ENCODE results near the gene RCL1. TPM values are rescaled to one million over a fixed set of nuclear protein-coding genes. Genes with fewer than 3 reads are reported as not detected.
"Not testable (repeated sequence)": the region's sequence is repeated elsewhere in the genome, so short reads cannot be mapped to it uniquely, and the experiment has no call there.

Gene RCL1
- total and polyA plus RNA-seq, 7 donors: 8.9 to 29.5 (median 16.0) TPM

DNA sequence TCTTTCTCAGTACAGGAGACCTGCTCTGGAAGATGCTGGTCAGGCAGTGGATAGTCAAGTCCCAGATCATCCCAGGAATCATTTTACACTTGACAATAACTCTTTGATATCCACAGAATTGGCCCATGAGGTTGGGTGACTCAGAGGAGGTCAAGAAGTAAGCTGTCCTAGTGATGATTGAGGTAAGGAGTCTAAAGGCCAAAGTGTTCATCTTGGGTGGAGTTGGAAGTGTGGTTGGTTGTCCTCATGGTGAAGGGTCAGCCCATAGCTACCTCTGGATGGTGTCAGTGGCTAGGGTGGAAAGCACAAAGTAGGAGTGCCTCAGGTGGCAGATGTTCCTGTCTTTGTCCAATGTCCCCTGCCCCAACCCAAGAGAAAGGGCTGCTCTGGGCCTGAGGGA, 24.1 kb upstream of the RCL1 start:
- Histone ChIP-seq H3K36me3 (ENCODE audit: insufficient read depth in 1 of 2, low read depth in 1 of 2) (no peaks in the 10 kb centered on the region), H3K4me3 (no peak overlapping the region), H3K4me1 (no peaks in the 10 kb centered on the region), H3K27me3 (ENCODE audit: insufficient read depth in 3 of 3, low read length in 2 of 3) (no peaks in the 10 kb centered on the region), H3K27ac (no peak overlapping the region), H3K9me3 (no peaks in the 10 kb centered on the region)
- TF ChIP-seq, protein P1, sequence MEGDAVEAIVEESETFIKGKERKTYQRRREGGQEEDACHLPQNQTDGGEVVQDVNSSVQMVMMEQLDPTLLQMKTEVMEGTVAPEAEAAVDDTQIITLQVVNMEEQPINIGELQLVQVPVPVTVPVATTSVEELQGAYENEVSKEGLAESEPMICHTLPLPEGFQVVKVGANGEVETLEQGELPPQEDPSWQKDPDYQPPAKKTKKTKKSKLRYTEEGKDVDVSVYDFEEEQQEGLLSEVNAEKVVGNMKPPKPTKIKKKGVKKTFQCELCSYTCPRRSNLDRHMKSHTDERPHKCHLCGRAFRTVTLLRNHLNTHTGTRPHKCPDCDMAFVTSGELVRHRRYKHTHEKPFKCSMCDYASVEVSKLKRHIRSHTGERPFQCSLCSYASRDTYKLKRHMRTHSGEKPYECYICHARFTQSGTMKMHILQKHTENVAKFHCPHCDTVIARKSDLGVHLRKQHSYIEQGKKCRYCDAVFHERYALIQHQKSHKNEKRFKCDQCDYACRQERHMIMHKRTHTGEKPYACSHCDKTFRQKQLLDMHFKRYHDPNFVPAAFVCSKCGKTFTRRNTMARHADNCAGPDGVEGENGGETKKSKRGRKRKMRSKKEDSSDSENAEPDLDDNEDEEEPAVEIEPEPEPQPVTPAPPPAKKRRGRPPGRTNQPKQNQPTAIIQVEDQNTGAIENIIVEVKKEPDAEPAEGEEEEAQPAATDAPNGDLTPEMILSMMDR (IDR thresholded peaks at IDR 0.05): no peak
- intact Hi-C loops (cut with DNase I): loop anchor here (5.0 to 10.0 kb wide), 3 partner anchors 139 to 826 kb away; no protein-coding TSS in a partner anchor
- ATAC-seq: no peak
- no peak for DNase-seq

DNA sequence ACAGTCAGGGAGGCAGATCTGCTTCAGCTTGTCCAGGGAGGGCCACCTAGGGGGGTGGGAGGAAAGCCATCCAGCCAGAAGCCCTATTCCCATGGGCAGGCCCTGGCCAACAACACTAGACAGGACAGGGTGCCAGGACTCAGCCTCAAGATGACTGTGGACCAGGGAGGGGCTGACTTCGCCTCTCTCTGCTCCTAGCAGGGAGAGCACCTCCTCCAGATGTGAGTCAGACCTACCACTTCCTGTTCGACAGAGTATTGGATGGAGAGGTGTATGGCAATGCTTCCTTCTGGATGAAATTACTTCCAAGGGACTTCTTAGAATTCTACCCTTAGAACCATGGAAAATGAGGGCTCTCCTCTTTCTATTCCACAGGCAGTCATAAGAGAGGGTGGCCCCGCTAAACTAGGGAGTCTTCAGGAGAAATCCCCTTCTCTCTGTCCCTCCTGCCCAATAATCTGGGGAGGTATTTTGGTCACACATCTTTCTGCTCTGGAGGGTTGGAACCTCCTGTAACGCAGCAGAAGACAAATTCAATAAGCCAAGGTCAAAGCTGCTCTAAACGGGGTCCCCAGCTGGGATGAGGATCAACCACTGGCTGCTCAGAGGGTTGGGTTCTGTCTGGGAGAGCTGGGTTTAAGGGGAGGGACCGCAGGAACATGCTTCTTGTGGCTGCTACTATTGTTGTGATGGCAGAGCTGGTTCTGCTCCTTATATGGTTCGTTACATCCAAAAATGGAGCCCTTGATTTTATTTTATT, 23.2 kb upstream of the RCL1 start:
- ATAC-seq: no peak
- intact Hi-C loops (cut with DNase I): loop anchor here (5.0 to 10.0 kb wide), 3 partner anchors 138 to 825 kb away; no protein-coding TSS in a partner anchor

DNA sequence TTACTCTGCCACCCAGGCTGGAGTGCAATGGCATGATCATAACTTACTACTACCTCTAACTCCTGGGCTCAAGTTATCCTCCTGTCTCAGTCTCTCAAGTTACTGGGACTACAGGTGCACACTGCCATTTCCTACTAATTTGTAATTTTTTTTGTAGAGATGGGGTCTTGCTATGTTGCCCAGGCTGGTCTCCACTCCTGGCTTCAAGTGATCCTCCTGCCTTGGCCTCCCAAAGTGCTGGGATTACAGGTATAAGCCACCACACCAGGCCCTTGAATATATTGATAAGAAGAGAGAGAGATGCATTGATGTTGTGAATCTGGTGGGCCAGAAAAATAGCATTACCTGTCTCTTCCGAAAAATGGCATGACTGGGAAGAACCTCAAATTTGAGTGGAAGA, 21.0 kb upstream of the RCL1 start:
- intact Hi-C loops (cut with DNase I): no loop called here
- no peak for ATAC-seq
- H3K27ac ChIP-seq: no peak overlapping the region
- no peaks in the 10 kb centered on the region for H3K4me1 ChIP-seq
- H3K27me3 ChIP-seq (ENCODE audit: insufficient read depth in 3 of 3, low read length in 2 of 3): no peaks in the 10 kb centered on the region
- no peak overlapping the region for H3K4me3 ChIP-seq
- WGBS, 3 donors: 90 to 97% (median 93%) methylated on average over 1 of the region's 1 CpG
- no peaks in the 10 kb centered on the region for H3K9me3 ChIP-seq
- no peaks in the 10 kb centered on the region for H3K36me3 ChIP-seq (ENCODE audit: insufficient read depth in 1 of 2, low read depth in 1 of 2)
- TF ChIP-seq, protein P1 (IDR thresholded peaks at IDR 0.05): no peak
- DNase-seq: no peak

More for the DNA sequence above, 23.2 kb upstream of the RCL1 start:
- Histone ChIP-seq H3K4me1 (no peaks in the 10 kb centered on the region), H3K4me3 (no peak overlapping the region), H3K27me3 (ENCODE audit: insufficient read depth in 3 of 3, low read length in 2 of 3) (no peaks in the 10 kb centered on the region), H3K27ac (no peak overlapping the region), H3K36me3 (ENCODE audit: insufficient read depth in 1 of 2, low read depth in 1 of 2) (no peaks in the 10 kb centered on the region), H3K9me3 (no peaks in the 10 kb centered on the region)
- TF ChIP-seq, protein P1 (IDR thresholded peaks at IDR 0.05): no peak
- WGBS, 3 donors: 78 to 79% (median 79%) methylated on average over 7 of the region's 7 CpGs
- no peak for DNase-seq

DNA sequence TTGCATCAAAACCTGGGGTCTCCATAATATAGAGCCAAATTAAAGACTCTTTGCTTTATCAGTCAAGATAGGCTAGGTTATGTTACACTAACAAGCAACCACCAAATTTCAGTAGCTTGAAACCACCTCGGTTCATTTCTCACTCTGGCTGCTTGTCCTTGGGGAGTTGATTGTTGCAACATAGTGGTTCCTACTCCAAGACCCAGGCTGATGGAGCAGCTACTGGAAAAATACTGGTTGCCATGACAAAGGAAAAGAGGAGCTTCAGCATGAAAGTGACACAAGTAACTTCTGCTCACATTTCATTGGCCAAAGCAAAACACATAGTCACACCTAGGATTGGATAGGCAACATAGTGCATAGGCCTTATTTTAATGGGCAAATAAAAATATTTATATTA, 18.5 kb upstream of the RCL1 start:
- intact Hi-C loops (cut with DNase I): no loop called here
- Histone ChIP-seq H3K27ac (no peak overlapping the region), H3K4me3 (no peak overlapping the region), H3K27me3 (ENCODE audit: insufficient read depth in 3 of 3, low read length in 2 of 3) (no peaks in the 10 kb centered on the region), H3K4me1 (no peaks in the 10 kb centered on the region), H3K36me3 (ENCODE audit: insufficient read depth in 1 of 2, low read depth in 1 of 2) (no peaks in the 10 kb centered on the region), H3K9me3 (no peaks in the 10 kb centered on the region)
- TF ChIP-seq, protein P1 (IDR thresholded peaks at IDR 0.05): no peak
- DNase-seq (no peak), ATAC-seq (peak in 3 of 4 donors; percentile 17 to 72 (median 59))
- WGBS, 3 donors: 23 to 37% (median 26%) methylated on average over 1 of the region's 1 CpG

DNA sequence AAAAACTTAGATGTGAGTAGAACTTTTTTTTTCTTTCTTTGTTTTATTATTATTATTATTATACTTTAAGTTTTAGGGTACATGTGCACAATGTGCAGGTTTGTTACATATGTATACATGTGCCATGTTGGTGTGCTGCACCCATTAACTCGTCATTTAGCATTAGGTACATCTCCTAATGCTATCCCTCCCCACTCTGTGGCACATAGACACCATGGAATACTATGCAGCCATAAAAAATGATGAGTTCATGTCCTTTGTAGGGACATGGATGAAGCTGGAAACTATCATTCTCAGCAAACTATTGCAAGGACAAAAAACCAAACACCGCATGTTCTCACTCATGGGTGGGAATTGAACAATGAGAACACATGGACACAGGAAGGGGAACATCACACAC, 17.8 kb upstream of the RCL1 start:
- intact Hi-C loops (cut with DNase I): not testable (repeated sequence)

More for the DNA sequence above, 17.8 kb upstream of the RCL1 start:
- H3K27me3 ChIP-seq (ENCODE audit: insufficient read depth in 3 of 3, low read length in 2 of 3); ATAC-seq; DNase-seq; H3K27ac ChIP-seq; H3K36me3 ChIP-seq (ENCODE audit: insufficient read depth in 1 of 2, low read depth in 1 of 2); H3K9me3 ChIP-seq; H3K4me1 ChIP-seq; H3K4me3 ChIP-seq: not testable (repeated sequence)
- WGBS, 3 donors: 42 to 82% (median 44%) methylated on average over 1 to 2 of the region's 2 CpGs

Measured in psoas muscle (tissue), 8 donors.